ENCODE measurements around the gene TFPI. TPM values are rescaled to one million over a fixed set of nuclear protein-coding genes. Genes with fewer than 3 reads are reported as not detected.

TFPI gene
- total RNA-seq, 2 donors from 2014 or later = 63.5 to 86.8 TPM

DNA sequence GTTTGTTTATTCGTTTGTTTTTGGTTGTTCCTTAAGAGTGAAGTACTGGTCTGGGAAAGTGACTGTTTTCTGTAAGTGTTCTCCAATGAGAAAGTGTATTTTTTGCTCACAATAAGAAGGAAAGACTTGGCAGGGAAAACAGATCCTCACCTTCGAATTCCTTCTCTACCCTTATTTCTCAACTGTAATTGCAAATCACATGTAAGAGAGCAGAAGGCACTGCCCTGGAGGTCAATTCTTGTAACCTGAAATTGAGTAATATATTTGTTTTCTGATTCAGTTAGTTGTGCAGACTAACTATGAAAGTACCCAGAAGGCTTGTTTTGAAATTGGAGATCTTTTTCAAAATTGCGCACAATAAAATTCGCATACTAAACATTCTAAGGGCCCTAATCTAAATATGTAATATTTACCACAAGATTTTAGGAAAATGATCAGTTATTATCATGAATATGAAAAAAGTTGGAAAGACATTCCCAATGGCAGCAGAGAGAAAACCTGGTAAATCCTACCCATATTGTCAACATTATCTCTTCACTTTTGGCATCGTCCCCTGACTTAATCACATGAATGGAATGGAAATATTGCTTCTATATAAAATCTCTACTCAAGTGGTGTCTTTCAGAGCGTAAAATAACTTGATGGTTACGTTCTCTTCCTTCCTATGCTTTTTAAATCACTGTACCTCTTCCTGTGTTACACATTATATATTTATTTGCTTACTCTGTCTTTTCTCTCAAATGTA lies 24.1 kb downstream of the TFPI start:
- DNase-seq (ENCODE audit: low spot score) = no peak
- Histone ChIP-seq H3K36me3 (no peaks in the 10 kb centered on the region), H3K27me3 (replicated peaks; ENCODE audit: insufficient read depth) (no peaks in the 10 kb centered on the region), H3K4me1 (ENCODE audit: control insufficient read depth in 1 of 2, low read depth in 2 of 2) (peaks cover 12 to 15% of the 10 kb centered on the region in 2 donors), H3K27ac (no peak overlapping the region), H3K9me3 (no peaks in the 10 kb centered on the region), H3K4me3 (no peak overlapping the region)
- no peak for TF ChIP-seq CTCF (IDR thresholded peaks at IDR 0.05)
- no peak for ATAC-seq (ENCODE audit: insufficient number of reproducible peaks, low FRiP score, low read depth)

GRCh38 chr2:187529248-187529976 lies 24.8 kb downstream of the TFPI start:
- TF ChIP-seq CTCF (IDR thresholded peaks at IDR 0.05) = no peak
- no peaks in the 10 kb centered on the region for H3K36me3 ChIP-seq
- peaks cover 17 to 19% of the 10 kb centered on the region in 2 donors for H3K4me1 ChIP-seq (ENCODE audit: control insufficient read depth in 1 of 2, low read depth in 2 of 2)
- H3K27me3 ChIP-seq (replicated peaks; ENCODE audit: insufficient read depth) = no peaks in the 10 kb centered on the region
- no peak overlapping the region for H3K4me3 ChIP-seq
- no peaks in the 10 kb centered on the region for H3K9me3 ChIP-seq
- DNase-seq (ENCODE audit: low spot score) (no peak), ATAC-seq (ENCODE audit: insufficient number of reproducible peaks, low FRiP score, low read depth) (no peak)
- no peak overlapping the region for H3K27ac ChIP-seq

DNA sequence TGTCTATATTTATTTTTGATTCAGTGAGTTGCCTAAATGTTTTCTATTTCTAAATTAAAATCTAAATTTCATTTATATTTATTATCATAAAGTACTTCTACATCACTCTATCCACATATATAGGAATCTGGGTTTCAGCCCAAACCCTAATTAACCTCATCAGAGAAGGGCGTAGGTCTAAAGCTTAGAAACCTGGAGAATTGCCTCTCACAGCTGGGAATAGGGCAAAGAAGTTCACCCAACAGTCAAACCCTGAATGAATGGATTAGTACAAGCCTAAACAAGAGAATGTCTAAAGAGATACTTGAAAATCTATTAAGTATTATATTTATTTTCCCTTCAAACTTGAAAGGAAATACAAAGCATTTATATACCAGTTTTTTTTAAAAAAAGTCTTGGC lies 26.2 kb downstream of the TFPI start:
- DNase-seq (ENCODE audit: low spot score) = no peak

DNA sequence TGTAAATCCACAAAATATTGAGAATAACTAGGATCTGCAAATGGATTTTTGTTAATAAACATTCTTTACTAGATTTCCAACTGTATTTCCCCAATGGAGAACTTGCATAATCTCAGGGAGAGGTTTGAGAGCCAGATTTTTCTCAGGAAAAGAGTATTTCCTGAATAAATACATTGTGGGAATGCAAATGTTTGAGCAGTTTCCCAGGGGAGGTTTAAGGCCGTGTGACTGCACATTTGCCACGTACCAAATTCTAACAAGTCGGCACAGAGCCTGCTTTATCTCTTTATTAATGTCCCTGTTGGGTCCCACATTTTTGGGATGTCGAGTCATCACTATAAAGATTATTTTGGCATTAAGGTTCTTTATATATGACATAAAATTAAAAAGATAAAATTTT lies 27.0 kb downstream of the TFPI start:
- no peaks in the 10 kb centered on the region for H3K27me3 ChIP-seq (replicated peaks; ENCODE audit: insufficient read depth)
- H3K4me3 ChIP-seq = no peak overlapping the region
- H3K9me3 ChIP-seq = no peaks in the 10 kb centered on the region
- ATAC-seq (ENCODE audit: insufficient number of reproducible peaks, low FRiP score, low read depth) = no peak
- H3K36me3 ChIP-seq = no peaks in the 10 kb centered on the region
- TF ChIP-seq CTCF (IDR thresholded peaks at IDR 0.05) = no peak
- peak overlapping the region in 1 of 2 donors; percentile 52 for H3K27ac ChIP-seq
- no peak for DNase-seq (ENCODE audit: low spot score)
- peaks cover 17 to 19% of the 10 kb centered on the region in 2 donors for H3K4me1 ChIP-seq (ENCODE audit: control insufficient read depth in 1 of 2, low read depth in 2 of 2)

More for the DNA sequence above, 26.2 kb downstream of the TFPI start:
- Histone ChIP-seq H3K36me3 (no peaks in the 10 kb centered on the region), H3K27me3 (replicated peaks; ENCODE audit: insufficient read depth) (no peaks in the 10 kb centered on the region), H3K27ac (no peak overlapping the region), H3K9me3 (no peaks in the 10 kb centered on the region), H3K4me1 (ENCODE audit: control insufficient read depth in 1 of 2, low read depth in 2 of 2) (peaks cover 17 to 19% of the 10 kb centered on the region in 2 donors), H3K4me3 (no peak overlapping the region)
- TF ChIP-seq CTCF (IDR thresholded peaks at IDR 0.05) = no peak
- no peak for ATAC-seq (ENCODE audit: insufficient number of reproducible peaks, low FRiP score, low read depth)

- TF ChIP-seq CTCF (IDR thresholded peaks at IDR 0.05) = no peak
- DNase-seq (ENCODE audit: low spot score) (no peak), ATAC-seq (ENCODE audit: insufficient number of reproducible peaks, low FRiP score, low read depth) (no peak)
- Histone ChIP-seq H3K36me3 (no peaks in the 10 kb centered on the region), H3K9me3 (no peaks in the 10 kb centered on the region), H3K27ac (peak overlapping the region in 1 of 2 donors; percentile 52), H3K27me3 (replicated peaks; ENCODE audit: insufficient read depth) (no peaks in the 10 kb centered on the region), H3K4me1 (ENCODE audit: control insufficient read depth in 1 of 2, low read depth in 2 of 2) (peaks cover 17 to 19% of the 10 kb centered on the region in 2 donors), H3K4me3 (peak overlapping the region; percentile 19)
Observed at GRCh38 chr2:187526792-187527191, 27.4 kb downstream of the TFPI start.
